ENCODE measurements around the gene DTWD2.

Gene DTWD2

DNA sequence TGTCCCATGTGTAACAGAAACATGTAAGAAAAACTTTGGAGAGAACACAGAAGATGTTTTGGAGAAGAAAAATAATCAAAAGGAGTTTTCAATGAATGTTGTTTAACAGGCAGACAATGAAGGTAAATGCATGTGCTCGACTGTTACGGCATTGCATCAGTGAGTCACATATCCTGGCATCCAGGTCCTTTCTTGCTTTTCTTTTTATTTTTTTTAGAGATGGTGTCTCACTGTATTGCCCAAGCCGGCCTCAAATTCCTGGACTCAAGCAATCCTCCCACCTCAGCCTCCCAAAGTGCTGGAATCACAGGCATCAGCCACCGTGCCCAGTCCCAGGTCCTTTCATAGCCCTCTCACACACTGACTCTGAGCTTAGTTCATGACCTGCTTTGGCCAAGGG, 181.8 kb downstream of the DTWD2 start:
- H3K4me2 ChIP-seq (ENCODE audit: low read depth, low read length, poor library complexity, severe bottlenecking) = no peak overlapping the region
- no peaks in the 10 kb centered on the region for H3F3A ChIP-seq (ENCODE audit: insufficient read depth)
- no peak overlapping the region for H3K9ac ChIP-seq (ENCODE audit: low read length)
- no peaks in the 10 kb centered on the region for H3K27me3 ChIP-seq (ENCODE audit: low read length)
- no peak overlapping the region for H2AFZ ChIP-seq (ENCODE audit: low read depth, low read length, severe bottlenecking)
- H3K79me2 ChIP-seq (ENCODE audit: insufficient read depth, low read length) = no peaks in the 10 kb centered on the region
- H3K27ac ChIP-seq (ENCODE audit: low read depth, low read length) = no peak overlapping the region
- H3K9me3 ChIP-seq (ENCODE audit: insufficient read depth, low read length) = no peaks in the 10 kb centered on the region
- H3K9me2 ChIP-seq (replicated peaks; ENCODE audit: insufficient read depth, low read length) = no peaks in the 10 kb centered on the region
- TF ChIP-seq, protein P1, sequence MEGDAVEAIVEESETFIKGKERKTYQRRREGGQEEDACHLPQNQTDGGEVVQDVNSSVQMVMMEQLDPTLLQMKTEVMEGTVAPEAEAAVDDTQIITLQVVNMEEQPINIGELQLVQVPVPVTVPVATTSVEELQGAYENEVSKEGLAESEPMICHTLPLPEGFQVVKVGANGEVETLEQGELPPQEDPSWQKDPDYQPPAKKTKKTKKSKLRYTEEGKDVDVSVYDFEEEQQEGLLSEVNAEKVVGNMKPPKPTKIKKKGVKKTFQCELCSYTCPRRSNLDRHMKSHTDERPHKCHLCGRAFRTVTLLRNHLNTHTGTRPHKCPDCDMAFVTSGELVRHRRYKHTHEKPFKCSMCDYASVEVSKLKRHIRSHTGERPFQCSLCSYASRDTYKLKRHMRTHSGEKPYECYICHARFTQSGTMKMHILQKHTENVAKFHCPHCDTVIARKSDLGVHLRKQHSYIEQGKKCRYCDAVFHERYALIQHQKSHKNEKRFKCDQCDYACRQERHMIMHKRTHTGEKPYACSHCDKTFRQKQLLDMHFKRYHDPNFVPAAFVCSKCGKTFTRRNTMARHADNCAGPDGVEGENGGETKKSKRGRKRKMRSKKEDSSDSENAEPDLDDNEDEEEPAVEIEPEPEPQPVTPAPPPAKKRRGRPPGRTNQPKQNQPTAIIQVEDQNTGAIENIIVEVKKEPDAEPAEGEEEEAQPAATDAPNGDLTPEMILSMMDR (IDR thresholded peaks at IDR 0.05; ENCODE audit: insufficient read depth, low read length, poor library complexity, severe bottlenecking) = no peak
- TF ChIP-seq EZH2phosphoT487 (conservative IDR thresholded peaks at IDR 0.05; ENCODE audit: low read length) = no peak
- no peaks in the 10 kb centered on the region for H4K20me1 ChIP-seq (ENCODE audit: low read depth, low read length)
- no peak overlapping the region for H3K4me3 ChIP-seq (ENCODE audit: insufficient read depth, low read length, poor library complexity, severe bottlenecking)
- H3K36me3 ChIP-seq (ENCODE audit: low read length) = no peaks in the 10 kb centered on the region

GRCh38 chr5:118802335-118802734, 186.0 kb downstream of the DTWD2 start:
- no peak overlapping the region for H3K4me2 ChIP-seq (ENCODE audit: low read depth, low read length, poor library complexity, severe bottlenecking)
- H4K20me1 ChIP-seq (ENCODE audit: low read depth, low read length) = no peaks in the 10 kb centered on the region
- H3K9me3 ChIP-seq (ENCODE audit: insufficient read depth, low read length) = no peaks in the 10 kb centered on the region
- H3K27me3 ChIP-seq (ENCODE audit: low read length) = no peaks in the 10 kb centered on the region
- no peak overlapping the region for H2AFZ ChIP-seq (ENCODE audit: low read depth, low read length, severe bottlenecking)
- TF ChIP-seq EZH2phosphoT487 (conservative IDR thresholded peaks at IDR 0.05; ENCODE audit: low read length) = no peak
- TF ChIP-seq, protein P1 (IDR thresholded peaks at IDR 0.05; ENCODE audit: insufficient read depth, low read length, poor library complexity, severe bottlenecking) = no peak
- H3K9ac ChIP-seq (ENCODE audit: low read length) = no peak overlapping the region
- H3K79me2 ChIP-seq (ENCODE audit: insufficient read depth, low read length) = no peaks in the 10 kb centered on the region
- no peak overlapping the region for H3K27ac ChIP-seq (ENCODE audit: low read depth, low read length)
- no peak overlapping the region for H3K4me3 ChIP-seq (ENCODE audit: insufficient read depth, low read length, poor library complexity, severe bottlenecking)
- no peaks in the 10 kb centered on the region for H3K36me3 ChIP-seq (ENCODE audit: low read length)
- no peaks in the 10 kb centered on the region for H3K9me2 ChIP-seq (replicated peaks; ENCODE audit: insufficient read depth, low read length)
- no peaks in the 10 kb centered on the region for H3F3A ChIP-seq (ENCODE audit: insufficient read depth)

DNA sequence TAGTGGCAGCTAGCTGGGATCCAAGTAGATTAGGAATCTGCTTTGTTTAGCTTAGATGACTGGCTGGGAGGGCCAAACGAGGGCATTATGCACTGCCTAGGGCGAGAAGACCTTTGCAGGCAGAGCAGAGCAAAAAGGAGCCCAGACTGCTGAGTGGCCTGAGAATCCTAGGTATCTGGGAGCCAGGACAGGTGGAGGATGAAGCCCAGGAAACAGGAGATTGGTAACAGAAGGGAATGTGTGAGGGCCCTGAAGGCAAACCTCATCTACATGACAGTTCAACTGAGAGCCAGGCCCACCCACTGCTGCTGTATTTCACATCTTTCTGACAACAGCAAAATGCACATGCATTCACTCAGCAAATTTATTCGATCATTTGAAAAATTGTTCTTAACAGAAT, 192.3 kb downstream of the DTWD2 start:
- H3K4me3 ChIP-seq (ENCODE audit: insufficient read depth, low read length, poor library complexity, severe bottlenecking) = no peak overlapping the region
- no peak overlapping the region for H3K27ac ChIP-seq (ENCODE audit: low read depth, low read length)
- H3K9ac ChIP-seq (ENCODE audit: low read length) = no peak overlapping the region
- H3K27me3 ChIP-seq (ENCODE audit: low read length) = no peaks in the 10 kb centered on the region
- H3K4me2 ChIP-seq (ENCODE audit: low read depth, low read length, poor library complexity, severe bottlenecking) = no peak overlapping the region
- TF ChIP-seq, protein P1 (IDR thresholded peaks at IDR 0.05; ENCODE audit: insufficient read depth, low read length, poor library complexity, severe bottlenecking) = no peak
- TF ChIP-seq EZH2phosphoT487 (conservative IDR thresholded peaks at IDR 0.05; ENCODE audit: low read length) = no peak
- H3K9me3 ChIP-seq (ENCODE audit: insufficient read depth, low read length) = no peaks in the 10 kb centered on the region
- H3K79me2 ChIP-seq (ENCODE audit: insufficient read depth, low read length) = no peaks in the 10 kb centered on the region
- H2AFZ ChIP-seq (ENCODE audit: low read depth, low read length, severe bottlenecking) = no peak overlapping the region
- no peaks in the 10 kb centered on the region for H4K20me1 ChIP-seq (ENCODE audit: low read depth, low read length)
- no peaks in the 10 kb centered on the region for H3K36me3 ChIP-seq (ENCODE audit: low read length)
- H3F3A ChIP-seq (ENCODE audit: insufficient read depth) = no peaks in the 10 kb centered on the region
- no peaks in the 10 kb centered on the region for H3K9me2 ChIP-seq (replicated peaks; ENCODE audit: insufficient read depth, low read length)

Measured in SU-DHL-6 (cell line).